Subcutaneous abdominal adipose tissue (tissue), 5 donors: ENCODE results near the gene FBXO5.
"Not testable (repeated sequence)": the region's sequence is repeated elsewhere in the genome, so short reads cannot be mapped to it uniquely, and the experiment has no call there.

Experiments used
- H3K27ac ChIP-seq: one replicate; pipeline ENCODE4 v1.7.0; 2013; ENCODE audit warnings: low read depth, mild to moderate bottlenecking, inconsistent platforms, low read length, moderate library complexity
- H3K27me3 ChIP-seq, 5 donors: one replicate each; pipeline ENCODE4 v1.7.0; 2013; ENCODE audit warnings: low read length in 5 of 5, inconsistent platforms in 1 of 5; ENCODE audit not compliant: control insufficient read depth in 5 of 5, insufficient read depth in 4 of 5
- H3K36me3 ChIP-seq, 5 donors: one replicate each; pipeline ENCODE4 v1.7.0; 2013; ENCODE audit warnings: low read length in 5 of 5; ENCODE audit not compliant: control insufficient read depth in 5 of 5, insufficient read depth in 5 of 5
- H3K4me1 ChIP-seq, 5 donors: one replicate each; pipeline ENCODE4 v1.7.0; 2013; ENCODE audit warnings: low read length in 5 of 5, mild to moderate bottlenecking in 3 of 5, moderate library complexity in 1 of 5; ENCODE audit not compliant: control insufficient read depth in 5 of 5, insufficient read depth in 5 of 5
- H3K4me3 ChIP-seq, 5 donors: one replicate each; pipeline ENCODE4 v1.7.0; 2013; ENCODE audit warnings: low read length in 5 of 5, low read depth in 1 of 5
- H3K9ac ChIP-seq, 5 donors: one replicate each; pipeline ENCODE4 v1.7.0; 2013; ENCODE audit warnings: low read length in 5 of 5, mild to moderate bottlenecking in 4 of 5, moderate library complexity in 3 of 5
- H3K9me3 ChIP-seq, 5 donors: one replicate each; pipeline ENCODE4 v1.7.0; 2013; ENCODE audit warnings: low read length in 5 of 5; ENCODE audit not compliant: control insufficient read depth in 5 of 5
- donor health status: healthy.
- donor health status: healthy.
- donor health status: healthy.
- donor health status: healthy.
- donor health status: healthy.

FBXO5 gene

GRCh38 chr6:152993847-152994246, 11.0 kb upstream of the FBXO5 start:
- Histone ChIP-seq H3K9ac (no peak overlapping the region), H3K4me1 (no peaks in the 10 kb centered on the region), H3K9me3 (no peaks in the 10 kb centered on the region), H3K27ac (no peak overlapping the region), H3K4me3 (no peak overlapping the region), H3K36me3 (peaks cover 24 to 45% (median 39%) of the 10 kb centered on the region in 5 donors), H3K27me3 (no peaks in the 10 kb centered on the region)

GRCh38 chr6:152993431-152993830, 10.6 kb upstream of the FBXO5 start:
- H3K27ac ChIP-seq, result no peak overlapping the region
- H3K4me1 ChIP-seq, result no peaks in the 10 kb centered on the region
- H3K36me3 ChIP-seq, result peaks cover 24 to 44% (median 39%) of the 10 kb centered on the region in 5 donors
- no peaks in the 10 kb centered on the region for H3K27me3 ChIP-seq
- no peaks in the 10 kb centered on the region for H3K9me3 ChIP-seq
- H3K9ac ChIP-seq, result no peak overlapping the region
- no peak overlapping the region for H3K4me3 ChIP-seq

- Histone ChIP-seq H3K9ac (no peak overlapping the region), H3K9me3 (no peaks in the 10 kb centered on the region), H3K27me3 (peaks cover 0 to 3% (median 0%) of the 10 kb centered on the region in 5 donors), H3K4me3 (no peak overlapping the region), H3K27ac (no peak overlapping the region), H3K36me3 (peaks cover 3 to 11% (median 7%) of the 10 kb centered on the region in 5 donors), H3K4me1 (peaks cover 2 to 24% (median 21%) of the 10 kb centered on the region in 5 donors)
Observed at GRCh38 chr6:152986978-152987377, 4.1 kb upstream of the FBXO5 start.

GRCh38 chr6:152985300-152985699, 2.5 kb upstream of the FBXO5 start:
- H3K27ac ChIP-seq, result peak overlapping the region; percentile 77
- H3K36me3 ChIP-seq, H3K4me3 ChIP-seq, H3K9ac ChIP-seq, H3K27me3 ChIP-seq, H3K9me3 ChIP-seq: not testable (repeated sequence)
- peaks cover 2 to 25% (median 23%) of the 10 kb centered on the region in 5 donors for H3K4me1 ChIP-seq

GRCh38 chr6:152984513-152984872, 1.7 kb upstream of the FBXO5 start:
- Histone ChIP-seq H3K27ac (peak overlapping the region; percentile 77), H3K9ac (peak overlapping the region; percentile 6 to 97 (median 64)), H3K4me1 (peaks cover 2 to 25% (median 23%) of the 10 kb centered on the region in 5 donors)

GRCh38 chr6:152983637-152984512, 1.0 kb upstream of the FBXO5 start:
- Histone ChIP-seq H3K27ac (peak overlapping the region; percentile 90), H3K9me3 (no peaks in the 10 kb centered on the region), H3K4me1 (peaks cover 2 to 25% (median 23%) of the 10 kb centered on the region in 5 donors), H3K27me3 (peaks cover 0 to 3% (median 0%) of the 10 kb centered on the region in 5 donors), H3K9ac (peak overlapping the region; percentile 68 to 97 (median 86)), H3K4me3 (peak overlapping the region; percentile 79 to 94 (median 85)), H3K36me3 (no peaks in the 10 kb centered on the region)

More at GRCh38 chr6:152984513-152984872, 1.7 kb upstream of the FBXO5 start:
- H3K27me3 ChIP-seq, result peaks cover 0 to 3% (median 0%) of the 10 kb centered on the region in 5 donors
- H3K9me3 ChIP-seq, result no peaks in the 10 kb centered on the region
- H3K36me3 ChIP-seq, result no peaks in the 10 kb centered on the region
- H3K4me3 ChIP-seq, result peak overlapping the region in 3 of 5 donors; percentile 79 to 91 (median 79)

- peak overlapping the region in 4 of 5 donors; percentile 70 to 85 (median 79) for H3K4me3 ChIP-seq
Observed at GRCh38 chr6:152981989-152982903, 595 bp downstream of the FBXO5 start.

GRCh38 chr6:152981219-152981618, 1.6 kb downstream of the FBXO5 start:
- H3K9me3 ChIP-seq, result no peaks in the 10 kb centered on the region
- H3K27ac ChIP-seq, result no peak overlapping the region
- peaks cover 0 to 3% (median 0%) of the 10 kb centered on the region in 5 donors for H3K27me3 ChIP-seq
- H3K9ac ChIP-seq, result no peak overlapping the region
- H3K36me3 ChIP-seq, result no peaks in the 10 kb centered on the region
- peaks cover 2 to 25% (median 23%) of the 10 kb centered on the region in 5 donors for H3K4me1 ChIP-seq
- H3K4me3 ChIP-seq, result no peak overlapping the region

More at GRCh38 chr6:152981989-152982903, 595 bp downstream of the FBXO5 start:
- Histone ChIP-seq H3K9me3 (no peaks in the 10 kb centered on the region), H3K9ac (no peak overlapping the region), H3K27ac (no peak overlapping the region), H3K27me3 (peaks cover 0 to 3% (median 0%) of the 10 kb centered on the region in 5 donors), H3K36me3 (no peaks in the 10 kb centered on the region), H3K4me1 (peaks cover 2 to 25% (median 23%) of the 10 kb centered on the region in 5 donors)

GRCh38 chr6:152980656-152981055, 2.2 kb downstream of the FBXO5 start:
- no peaks in the 10 kb centered on the region for H3K9me3 ChIP-seq
- H3K4me1 ChIP-seq, result peaks cover 2 to 25% (median 23%) of the 10 kb centered on the region in 5 donors
- H3K4me3 ChIP-seq, result no peak overlapping the region
- H3K9ac ChIP-seq, result no peak overlapping the region
- no peak overlapping the region for H3K27ac ChIP-seq
- peaks cover 0 to 3% (median 0%) of the 10 kb centered on the region in 5 donors for H3K27me3 ChIP-seq
- no peaks in the 10 kb centered on the region for H3K36me3 ChIP-seq
